ENCODE data around the gene SLC30A9.

Gene SLC30A9

DNA sequence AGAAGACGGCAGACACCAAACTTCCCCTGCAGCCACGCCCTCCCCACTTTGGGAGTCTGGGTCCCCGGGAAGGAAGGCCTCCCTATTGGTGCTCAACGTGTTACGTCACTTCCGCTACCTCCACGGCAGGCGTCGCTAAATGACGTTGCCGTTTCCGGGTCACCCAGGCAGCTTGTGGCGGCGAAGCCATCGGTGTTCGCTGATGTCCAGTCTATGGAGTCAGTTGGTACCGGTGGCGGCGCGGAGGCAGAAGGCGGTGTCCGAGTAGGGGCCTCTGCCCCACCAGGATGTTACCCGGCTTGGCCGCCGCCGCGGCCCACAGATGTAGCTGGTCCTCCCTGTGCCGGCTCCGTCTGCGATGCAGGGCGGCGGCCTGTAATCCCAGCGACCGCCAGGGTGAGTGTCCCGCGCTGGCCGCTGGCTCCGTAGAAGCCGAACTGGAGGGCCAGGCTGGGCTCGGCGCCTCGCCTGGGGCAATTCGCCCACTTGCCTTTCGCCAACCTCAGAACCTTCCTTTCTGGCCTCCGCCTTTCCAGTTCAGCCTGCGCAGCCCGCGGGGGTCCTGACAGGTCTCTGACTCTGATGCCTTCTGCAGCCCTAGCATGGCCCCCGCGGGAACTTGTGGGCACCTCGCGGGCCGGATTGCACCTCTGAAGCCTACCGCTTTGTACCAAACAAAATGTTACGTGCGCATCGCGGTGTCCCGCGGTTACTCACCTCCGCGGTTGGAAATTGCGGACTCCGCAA lies at the start of gene SLC30A9:
Gene SLC30A9 (plus strand): TSS at position 166 of the 747 bp plus-strand sequence. CDS start 122 bp downstream, at position 288.
- DNase-seq: peak; percentile 95

DNA sequence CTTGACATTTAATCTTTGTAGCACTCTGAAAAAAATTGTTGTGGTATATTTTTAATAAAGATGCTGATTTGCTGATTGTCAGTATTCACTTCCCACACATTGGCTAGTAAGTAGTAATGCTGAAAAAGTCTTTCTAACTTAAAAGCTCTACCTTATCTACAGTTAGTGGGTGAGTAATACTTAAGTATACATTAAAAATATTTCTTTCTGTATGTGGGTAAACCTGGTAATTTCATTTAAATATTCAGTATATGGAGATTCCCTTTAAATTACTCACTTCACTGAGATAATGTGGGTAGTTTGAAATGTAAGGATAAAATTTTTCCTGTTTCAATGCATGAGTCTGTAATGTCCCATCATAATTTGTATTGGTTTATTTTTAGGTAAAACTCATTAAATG lies 49.5 kb upstream of the SLC30A9 start:
- no peak for DNase-seq

DNA sequence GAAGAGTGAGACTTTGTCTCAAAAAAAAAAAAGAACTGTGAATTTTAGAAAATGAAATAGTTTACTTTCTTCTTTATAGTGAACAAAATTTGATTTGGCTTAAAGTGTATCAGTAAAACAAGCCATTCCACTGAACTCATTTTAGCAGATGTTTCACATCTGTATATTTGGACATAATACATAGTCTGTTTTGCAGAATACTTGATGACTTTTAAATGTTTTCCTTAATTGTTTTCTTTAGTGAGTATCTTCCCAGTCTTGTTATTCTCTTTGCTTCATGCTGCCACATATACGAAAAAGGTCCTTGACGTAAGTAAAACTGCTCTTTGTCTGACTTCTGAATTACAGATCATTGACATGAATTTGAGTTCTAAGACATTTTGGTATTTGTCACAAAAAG lies 46.8 kb upstream of the SLC30A9 start:
- DNase-seq: no peak

DNA sequence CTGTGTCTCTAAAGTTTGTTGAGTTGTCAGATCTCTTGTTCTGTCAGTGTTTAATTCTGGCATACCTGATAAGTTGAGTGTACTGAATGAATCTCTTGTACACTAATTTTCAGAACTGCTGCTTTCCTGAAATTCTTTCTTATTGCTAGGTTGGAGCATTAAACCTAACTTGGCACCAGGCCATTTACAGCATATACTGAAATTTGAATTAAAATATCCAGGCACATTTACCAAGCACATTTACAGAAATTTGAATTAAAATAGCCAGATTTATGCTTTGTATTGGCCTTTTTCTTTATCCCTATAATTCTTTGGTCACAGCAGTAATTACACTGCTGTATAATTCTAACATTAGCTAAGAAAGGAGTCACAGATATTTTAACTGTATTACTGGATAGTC lies 46.2 kb upstream of the SLC30A9 start:
- no peak for DNase-seq

DNA sequence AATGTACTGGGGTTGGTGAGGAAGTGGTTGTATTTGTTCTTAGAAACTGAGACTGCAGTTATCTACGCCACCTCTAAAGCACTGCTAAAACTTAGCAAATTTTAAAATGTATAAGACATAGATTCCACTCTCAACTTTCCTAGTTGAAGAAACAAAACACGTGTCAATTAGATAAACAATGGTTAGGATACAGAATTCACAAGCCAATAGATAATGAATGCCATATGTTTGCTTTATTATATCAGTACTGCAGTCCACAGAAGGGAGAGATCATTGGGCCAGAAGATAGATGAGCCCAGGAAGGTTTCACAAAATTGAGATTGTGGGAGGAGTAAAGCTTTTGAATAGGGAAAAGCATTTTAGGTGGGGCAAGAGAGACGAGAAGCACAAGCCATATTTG lies 40.8 kb upstream of the SLC30A9 start:
- no peak for DNase-seq

DNA sequence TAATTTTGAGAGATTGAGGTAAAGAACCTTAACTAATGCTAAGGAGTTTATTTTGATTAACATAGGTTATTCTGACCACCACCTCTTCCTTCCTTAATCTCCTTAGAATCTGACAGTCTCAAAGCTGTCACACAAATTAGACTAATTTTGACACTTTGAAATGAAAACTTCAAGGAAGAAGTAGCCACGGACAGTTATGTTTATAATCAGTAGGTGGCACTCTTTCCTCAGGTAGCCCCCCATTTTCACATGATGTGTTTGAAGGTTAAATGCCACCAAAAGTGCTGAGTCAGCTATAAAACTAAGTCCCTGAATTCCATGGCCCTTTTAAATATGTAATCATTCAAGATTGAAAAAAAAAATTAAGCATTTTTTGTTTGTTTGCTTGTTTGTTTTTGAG lies 32.7 kb upstream of the SLC30A9 start:
- peak; percentile 51 for DNase-seq

DNA sequence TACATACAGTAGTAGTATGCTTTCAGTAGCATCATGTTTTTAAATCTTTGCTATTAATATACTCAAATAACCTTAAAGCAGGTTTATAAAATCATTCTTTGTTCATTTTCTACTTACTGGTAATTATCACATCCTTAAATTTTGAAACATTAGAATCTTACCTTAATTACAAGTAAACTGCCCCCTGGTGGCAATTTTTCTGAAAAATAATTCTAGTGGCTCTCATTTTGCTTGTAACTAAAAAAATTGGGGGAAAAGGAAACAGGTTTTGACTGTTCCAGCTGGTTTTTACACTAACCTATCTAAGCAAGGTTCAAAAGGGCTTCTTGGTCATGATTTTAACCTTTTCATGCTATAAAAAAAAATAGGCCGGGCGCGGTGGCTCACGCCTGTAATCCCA lies 27.2 kb upstream of the SLC30A9 start:
- DNase-seq: no peak

DNA sequence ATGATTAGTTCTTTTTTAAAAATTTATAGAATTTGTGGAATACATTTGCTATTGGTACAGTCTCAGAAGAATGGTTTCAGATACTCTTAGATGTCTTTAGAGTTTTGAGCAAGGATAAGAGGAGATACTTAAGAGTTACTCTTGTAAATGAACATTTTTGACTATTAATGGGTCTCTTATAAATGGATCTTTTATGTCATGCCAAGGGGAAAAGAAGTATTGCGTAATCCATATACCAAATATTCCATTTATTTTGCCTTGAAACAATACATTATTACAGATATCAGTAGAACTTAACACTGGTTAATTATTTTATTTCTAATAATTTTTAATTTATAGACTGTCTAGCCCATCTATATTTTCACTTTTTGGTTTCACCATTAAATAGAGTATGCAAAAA lies 25.9 kb upstream of the SLC30A9 start:
- DNase-seq: no peak

DNA sequence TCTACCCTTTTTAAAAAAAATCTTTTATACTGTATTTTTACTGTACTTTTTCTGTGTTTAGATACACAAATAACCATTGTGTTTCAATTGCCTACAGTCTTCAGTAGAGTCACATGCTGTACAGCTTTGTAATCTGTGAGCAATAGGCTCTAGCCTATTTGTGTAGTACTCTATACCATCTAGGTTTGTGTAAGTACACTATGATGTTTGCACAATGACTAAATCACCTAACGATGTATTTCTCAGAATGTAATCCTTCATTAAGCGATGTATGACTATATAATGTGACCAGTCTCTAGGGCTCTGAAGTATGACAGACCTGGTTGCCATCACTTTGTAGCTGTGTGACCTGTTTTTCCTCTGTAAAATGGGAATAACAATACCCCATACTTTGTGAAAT lies 22.9 kb upstream of the SLC30A9 start:
- DNase-seq: no peak

DNA sequence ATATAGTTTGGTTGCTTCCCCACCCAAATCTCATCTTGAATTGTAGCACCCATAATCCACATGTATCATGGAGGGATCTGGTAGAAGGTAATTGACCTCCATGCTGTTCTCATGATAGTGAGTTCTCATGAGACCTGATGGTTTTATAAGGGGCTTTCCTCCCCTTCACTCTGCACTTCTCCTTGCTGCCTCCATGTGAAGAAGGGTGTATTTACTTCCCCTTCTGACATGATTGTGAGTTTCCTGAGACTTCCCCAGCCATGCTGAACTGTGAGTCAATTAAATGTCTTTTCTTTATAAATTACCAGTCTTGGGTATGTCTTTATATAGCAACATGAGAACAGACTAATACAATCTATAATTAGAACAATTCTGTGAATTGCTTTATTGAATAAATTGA lies 20.7 kb upstream of the SLC30A9 start:
- DNase-seq: no peak

DNA sequence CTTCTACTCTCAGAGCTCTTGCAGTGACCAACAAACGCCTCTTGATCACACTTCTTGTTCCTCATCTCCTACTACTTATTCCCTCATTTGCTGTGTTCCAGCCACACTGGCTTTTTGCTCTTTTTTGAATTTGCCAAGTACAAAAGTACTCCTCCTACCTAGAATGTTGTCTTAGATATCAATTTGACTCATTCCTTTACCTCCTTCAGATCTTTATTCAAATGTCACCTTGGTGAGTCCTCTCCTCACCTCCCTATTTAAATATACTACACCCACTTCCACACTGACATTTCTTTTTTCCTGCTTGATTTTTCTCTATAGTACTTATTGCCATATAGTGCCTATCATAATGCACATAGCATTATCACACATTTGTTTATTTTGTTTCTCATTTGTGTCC lies 15.0 kb upstream of the SLC30A9 start:
- no peak for DNase-seq

DNA sequence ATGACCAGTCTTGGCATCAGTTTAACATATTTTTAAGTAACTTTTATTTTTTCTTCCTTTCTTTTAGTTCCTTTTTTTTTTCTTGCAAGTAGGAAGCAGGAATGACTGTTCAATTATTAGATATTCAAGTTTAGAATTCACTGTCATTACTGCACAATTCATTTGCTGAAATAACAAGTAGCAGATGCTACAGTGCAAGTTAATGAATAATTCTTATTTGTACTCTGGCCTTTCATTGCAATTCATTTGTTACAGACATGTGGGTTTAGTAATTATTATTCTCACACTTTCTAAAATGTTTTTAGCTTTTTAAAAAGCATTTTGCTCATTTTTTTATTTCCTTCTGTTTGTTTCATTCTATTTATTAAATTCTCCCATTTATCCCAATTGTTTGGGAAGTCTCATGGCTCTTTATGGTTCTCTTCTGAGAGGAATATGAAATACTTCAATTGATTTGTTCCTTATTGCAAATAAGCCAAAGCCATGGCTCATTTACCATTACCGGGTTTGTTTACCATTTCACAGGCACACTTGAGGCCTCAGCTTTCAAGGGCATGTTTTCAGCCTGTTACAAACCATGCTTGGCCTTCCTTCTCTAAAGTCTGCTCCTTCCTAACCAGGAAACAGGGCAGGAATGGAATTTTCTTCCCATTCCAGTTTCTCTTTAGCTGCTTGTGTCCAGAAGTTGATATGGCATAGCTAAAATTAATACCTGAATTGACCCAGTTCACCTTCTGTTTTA lies 13.4 kb upstream of the SLC30A9 start:
- DNase-seq: no peak

DNA sequence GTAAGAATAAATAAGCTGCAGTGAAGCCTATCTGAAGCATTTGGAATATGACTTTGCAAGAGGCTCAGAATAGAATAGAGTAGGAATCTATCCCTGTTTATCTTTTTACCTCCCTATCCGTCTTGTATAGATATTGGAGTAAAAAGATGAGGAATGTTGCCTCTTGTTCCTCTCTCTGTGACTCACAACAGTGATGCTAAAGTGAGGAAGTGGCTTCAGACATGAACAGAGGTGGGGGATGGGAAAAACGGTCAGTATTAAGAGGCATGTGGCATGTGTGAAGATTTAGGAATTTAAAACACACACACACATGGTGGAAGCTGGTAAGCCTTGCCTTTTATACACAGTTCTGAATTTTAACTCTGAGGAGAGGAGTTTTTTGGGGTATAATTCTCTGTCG lies 12.6 kb upstream of the SLC30A9 start:
- no peak for DNase-seq

DNA sequence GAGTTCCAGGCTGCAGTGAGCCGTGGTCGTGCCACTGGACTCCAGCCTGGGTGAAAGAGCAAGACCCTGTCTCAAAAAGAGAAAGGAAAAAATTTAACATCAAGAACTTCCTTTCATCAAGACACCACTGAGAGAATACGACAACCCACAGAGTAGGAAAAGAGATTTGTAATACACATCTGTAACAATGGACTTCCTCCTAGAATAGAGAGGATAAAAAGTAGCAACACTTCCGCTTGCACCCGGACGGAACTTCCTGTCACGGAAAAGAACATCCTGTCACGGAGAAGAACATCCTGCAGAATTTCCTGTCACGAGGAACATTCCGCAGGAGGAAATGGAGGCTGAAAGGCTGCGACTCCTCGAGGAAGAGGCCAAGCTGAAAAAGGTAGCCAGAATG lies 8.9 kb upstream of the SLC30A9 start, which contains the start of gene DCAF4L1:
Gene DCAF4L1 (plus strand): TSS at position 301 of the 400 bp plus-strand sequence. CDS start 37 bp downstream, at position 338.
- DNase-seq: no peak

DNA sequence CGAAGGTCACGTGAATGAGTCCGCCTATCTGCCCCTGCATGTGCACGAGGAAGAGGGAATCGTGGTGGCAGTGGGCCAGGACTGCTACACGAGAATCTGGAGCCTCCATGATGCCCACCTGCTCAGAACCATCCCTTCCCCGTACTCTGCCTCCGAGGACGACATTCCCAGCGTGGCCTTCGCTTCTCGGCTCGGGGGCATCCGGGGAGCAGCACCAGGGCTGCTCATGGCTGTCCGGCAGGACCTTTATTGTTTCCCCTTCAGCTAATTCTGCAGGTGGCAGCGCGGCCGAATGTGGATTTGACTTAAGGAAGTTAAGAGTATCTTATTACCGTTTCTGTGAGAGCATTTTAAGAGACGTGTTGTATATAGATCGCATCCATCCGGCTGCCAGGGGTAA lies 7.6 kb upstream of the SLC30A9 start:
- no peak for DNase-seq

DNA sequence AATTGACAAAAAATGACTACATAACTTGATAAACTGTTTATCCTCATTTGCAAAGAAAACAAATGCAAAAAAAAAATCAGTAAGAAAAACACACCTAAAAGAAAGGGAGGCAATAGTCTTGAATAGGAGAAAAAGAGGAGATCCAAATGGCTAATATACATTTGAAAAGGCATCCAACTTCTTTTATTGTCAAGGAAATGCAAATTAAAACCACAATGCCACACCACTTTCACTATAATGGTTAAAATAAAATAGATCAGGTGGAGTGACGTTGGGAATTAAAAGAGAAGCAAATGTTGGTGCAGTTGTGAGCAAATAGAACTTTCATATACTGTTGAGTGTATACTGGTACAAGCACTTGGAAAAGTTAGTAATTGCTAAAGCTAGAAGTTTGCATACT lies 5.2 kb upstream of the SLC30A9 start:
- no peak for DNase-seq

DNA sequence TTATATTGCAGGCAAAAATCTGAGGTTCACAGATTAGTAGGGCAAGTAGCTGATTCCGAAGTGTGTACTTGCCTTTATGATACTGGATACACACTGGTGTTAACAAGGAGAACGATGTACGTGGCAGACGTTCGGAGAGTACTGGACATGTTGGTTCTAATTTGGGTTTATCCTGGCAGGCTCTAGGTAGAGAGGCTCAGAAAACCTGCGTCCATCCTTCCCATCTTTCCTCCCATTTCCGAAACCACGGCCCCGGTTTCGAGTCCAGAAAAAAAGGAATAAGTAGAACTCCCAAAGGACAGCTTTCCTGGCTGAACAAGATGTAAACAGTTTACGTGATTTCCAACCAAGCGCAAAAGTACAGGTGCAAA lies 351 bp upstream of the SLC30A9 start:
- DNase-seq: peak; percentile 39

DNA sequence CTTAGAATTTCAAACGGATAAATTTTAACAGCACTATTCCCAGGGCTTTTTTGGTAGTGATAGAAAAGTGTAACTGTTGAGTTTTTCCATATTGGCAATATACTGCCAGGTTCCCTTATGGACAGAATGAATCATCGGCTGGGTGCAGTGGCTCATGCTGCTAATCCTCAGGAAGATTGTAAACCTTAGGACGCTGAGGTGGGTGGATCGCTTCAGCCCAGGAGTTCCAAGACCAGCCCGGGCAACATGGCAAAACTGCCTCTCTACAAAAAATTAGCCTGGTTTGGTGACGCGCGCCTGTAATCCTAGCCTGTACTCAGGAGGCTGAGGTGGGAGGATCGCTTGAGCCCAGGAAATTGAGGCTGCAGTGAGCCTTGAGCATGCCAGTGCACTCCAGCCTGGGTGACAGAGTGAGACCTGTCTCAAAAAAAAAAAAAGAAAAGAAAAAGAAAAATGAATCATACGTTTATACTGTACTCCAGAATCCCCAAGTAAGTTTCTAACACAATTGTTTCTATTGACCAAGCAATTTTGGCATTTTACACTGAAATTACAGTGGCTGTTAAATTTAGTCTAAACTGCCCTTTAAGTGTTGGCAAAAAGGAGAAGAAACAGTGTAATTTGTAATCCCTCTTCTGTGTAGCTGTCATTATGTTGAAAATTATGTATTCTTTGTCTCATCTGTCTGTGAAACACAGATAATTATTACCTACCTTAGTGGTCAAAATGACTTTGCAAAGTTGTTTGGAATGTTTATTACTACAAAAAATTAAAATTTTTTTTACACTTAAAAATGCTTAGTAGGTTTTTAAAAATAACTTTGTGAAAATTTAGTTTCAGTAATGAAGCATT lies 1.8 kb downstream of the SLC30A9 start:
- DNase-seq: no peak

DNA sequence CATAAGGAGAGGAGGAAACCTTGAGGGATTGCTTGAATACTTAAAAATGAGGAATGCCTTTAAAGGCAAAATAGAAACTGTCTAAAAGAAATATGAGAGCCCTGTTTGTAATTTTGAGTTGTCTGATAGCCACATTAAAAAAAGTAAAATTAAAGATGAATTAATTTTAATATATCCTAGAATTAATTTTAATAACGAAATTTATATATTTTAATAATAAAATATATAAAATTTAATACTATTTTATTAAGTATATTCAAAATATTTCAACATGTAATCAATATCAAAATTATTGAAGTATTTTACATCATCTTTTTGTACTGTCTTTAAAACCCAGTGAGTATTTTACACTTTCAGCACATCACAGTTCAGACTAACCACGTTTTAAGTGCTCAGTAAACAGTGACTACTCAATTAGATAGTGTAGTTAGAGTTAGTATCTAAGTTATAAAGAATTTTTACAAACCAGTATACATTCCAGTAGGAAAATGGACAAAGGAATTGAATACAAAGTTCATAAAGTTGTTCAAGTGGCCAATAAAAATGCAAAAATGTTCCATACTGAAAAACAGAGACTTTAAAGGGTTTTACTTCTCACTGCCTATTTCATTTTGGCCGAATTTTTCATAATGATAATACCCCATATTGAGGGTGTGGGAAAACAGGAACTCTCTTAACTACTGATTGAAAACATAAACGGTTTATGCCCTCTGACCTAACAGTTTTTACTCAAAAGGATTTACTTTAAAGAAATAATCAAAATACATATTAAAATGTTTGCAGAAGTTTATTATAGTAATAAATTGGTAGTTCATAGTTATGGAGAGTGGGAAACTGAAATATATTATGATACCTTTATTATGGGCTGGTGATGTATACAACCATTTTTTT lies 2.9 kb downstream of the SLC30A9 start:
- no peak for DNase-seq

DNA sequence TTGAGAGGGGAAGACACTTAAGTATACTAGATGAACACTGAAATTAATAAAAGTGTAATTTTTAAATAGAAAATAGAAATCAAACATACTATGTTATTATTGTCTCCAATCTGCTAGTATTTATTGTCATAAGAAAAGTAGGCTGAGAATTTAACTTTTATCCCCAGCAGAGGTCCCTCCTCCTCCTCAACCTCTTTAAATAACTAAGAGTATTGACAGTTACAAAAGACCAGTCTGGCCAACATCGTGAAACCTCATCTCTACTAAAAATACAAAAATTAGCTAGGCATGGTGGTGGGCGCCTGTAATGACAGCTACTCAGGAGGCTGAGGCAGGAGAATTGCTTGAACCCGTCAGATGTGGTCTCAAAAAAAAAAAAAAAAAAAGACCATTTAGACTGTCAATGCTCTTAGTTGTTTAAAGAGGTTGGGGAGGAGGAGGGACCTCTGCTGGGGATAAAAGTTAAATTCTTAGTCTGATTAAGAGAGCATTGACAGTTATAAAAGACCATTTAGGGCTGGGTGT lies 4.2 kb downstream of the SLC30A9 start:
- DNase-seq: no peak

DNA sequence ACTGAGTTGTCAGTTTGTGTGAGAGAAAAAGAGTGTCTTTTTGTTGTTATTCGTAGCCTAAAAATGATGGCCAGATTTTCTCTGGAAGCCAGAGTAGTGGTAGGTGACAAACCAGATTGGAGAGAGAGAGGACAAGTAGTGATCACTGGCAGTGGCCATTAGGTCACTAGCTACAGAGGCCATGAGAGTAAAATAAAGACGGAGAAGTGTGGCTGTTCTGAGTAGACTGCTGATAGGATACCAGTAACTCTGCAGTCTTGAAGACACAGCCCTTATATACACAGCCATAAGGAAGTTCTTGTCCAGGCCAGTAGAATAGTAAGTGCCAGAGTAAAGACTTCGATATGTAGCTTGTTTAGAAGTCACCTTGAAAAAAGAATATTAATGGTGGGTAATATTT lies 7.7 kb downstream of the SLC30A9 start:
- DNase-seq: no peak

DNA sequence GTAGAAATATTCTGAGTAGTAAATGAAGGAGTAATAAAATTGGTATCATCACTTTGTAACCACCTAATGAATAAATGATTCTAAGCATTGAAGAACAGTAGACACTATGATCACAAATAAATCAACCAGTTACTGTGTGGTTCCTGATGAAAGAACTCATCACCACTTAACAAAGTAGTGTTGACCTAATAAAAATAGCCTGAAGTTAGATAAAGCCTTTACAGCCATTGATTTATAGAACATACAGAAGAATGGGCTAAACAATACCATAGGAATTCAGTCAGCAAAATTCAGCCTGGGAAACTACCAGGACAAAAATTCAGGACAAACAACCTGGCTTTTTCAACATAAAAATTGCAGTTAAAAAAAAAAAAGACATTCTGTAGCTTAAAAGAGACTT lies 9.0 kb downstream of the SLC30A9 start:
- no peak for DNase-seq

Measured in NCI-H1092 treated with DMSO at 0.1 percent for 48 hours (cell line).